Cortex of kidney (tissue), 1 donor: ENCODE measurements around the gene SOBP.
"Not testable (repeated sequence)": the region's sequence is repeated elsewhere in the genome, so short reads cannot be mapped to it uniquely, and the experiment has no call there.

Experiments
- DNase-seq: peaks from one replicate; lab custom pipeline; 2025; lab: John Stamatoyannopoulos, UW

Gene SOBP

DNA sequence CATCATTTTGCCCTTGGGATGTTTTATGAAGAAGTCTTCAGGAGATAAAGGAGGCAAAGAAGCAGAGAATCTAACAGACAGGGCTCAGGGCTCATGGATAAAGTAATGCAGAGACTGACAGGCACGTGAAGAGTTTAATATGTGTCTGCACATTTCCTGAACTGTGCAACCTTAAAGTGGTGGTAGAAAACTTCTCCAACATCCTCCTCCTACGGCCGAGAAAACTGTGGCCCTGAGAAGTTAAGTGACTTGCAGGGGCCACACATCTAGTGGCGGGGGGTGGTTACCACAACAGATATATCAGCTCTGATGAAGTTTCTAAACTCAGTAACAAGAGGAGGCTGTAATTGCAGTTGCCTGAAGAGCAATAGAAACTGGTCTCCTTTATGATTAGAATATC, 61.0 kb downstream of the SOBP start:
- no peak for DNase-seq

DNA sequence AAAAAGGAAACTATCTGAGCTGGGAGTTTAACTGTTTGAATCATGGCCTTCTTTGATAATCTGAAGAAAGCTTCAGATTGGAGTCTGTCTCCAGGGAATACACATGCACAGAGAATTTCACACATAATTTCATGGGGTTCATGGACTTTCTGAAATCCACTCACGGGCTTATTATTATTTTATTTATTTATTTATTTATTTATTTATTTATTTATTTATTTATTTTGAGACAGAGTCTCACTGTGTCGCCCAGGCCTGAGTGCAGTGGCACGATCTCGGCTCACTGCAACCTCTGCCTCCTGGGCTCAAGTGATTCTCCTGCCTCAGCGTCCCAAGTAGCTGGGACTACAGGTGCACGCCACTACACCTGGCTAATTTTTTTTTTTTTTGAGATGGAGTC, 63.2 kb downstream of the SOBP start:
- DNase-seq: not testable (repeated sequence)

DNA sequence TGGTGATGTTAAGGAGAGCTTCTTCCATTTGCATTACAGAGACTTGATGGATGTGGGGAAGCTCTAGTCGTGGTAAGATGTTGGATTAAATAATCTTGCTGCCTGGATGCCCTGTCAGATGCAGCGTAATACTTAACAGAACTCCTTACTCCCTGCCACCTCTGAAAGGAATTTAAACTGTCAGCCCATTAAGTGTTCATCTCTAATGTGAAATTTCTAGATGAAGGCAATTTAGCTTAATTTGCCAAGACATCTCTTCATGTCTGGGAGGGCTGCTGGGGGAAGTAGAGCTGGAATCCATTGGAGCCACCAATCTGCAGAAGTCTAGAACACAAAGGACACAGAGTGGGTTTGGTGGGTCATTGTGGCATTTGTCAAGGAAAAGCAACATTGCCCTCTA, 64.4 kb downstream of the SOBP start:
- DNase-seq: no peak

DNA sequence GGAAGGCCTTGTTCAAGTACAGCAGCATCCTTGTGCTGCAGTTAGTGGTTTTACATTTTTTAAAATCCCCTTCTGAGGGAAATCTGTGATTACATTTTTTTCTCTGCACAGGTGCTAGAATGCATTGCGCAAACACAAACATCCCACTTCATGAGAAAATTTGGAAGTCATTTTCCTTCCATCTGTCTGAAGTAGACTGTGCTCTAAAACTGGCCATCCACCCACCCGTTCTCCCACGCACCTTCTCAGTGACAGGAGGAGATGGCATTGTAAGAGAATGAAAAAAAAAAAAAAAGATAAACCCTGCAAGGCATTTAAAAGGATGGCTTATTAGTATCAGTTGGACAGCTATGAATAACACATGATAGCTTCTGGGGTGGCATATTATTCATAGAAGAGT, 65.0 kb downstream of the SOBP start:
- DNase-seq: no peak

DNA sequence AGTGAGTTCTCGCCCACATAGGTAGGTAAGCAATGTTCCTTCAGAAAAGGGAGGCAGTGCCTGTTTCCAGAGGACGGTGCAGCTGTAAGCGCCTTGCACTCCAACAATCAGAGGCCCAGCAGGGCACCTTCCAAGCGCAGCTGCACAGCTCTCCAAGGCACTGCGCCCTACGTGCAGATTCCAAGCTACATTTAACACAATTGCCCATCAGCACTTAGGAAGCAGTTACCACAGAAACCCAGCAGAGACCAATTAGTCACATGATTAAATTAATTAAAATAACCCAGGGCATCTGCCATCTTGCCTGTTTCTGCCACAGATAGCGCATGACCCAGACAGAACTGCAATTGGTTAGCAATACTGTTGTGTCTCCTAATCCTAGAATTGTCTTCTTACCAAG, 65.5 kb downstream of the SOBP start:
- DNase-seq: no peak

DNA sequence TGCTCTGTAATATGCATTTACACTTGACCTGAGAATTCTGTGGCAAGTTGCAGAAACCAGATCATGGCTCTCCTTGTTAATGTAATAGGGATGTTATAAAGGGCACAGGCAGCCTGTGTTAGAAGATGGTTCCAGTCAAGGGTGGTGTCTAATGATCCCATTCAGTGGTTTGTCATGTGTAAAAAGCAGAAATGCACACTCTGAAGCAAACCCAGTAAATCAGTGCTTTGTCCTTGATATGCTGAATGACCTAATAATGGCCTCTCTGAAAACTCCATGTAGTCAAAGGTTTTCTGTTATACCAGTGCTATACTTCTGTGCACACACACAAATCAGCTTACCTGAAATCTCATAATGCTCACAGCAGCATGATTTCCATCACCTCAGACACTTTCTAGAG, 66.2 kb downstream of the SOBP start:
- no peak for DNase-seq

DNA sequence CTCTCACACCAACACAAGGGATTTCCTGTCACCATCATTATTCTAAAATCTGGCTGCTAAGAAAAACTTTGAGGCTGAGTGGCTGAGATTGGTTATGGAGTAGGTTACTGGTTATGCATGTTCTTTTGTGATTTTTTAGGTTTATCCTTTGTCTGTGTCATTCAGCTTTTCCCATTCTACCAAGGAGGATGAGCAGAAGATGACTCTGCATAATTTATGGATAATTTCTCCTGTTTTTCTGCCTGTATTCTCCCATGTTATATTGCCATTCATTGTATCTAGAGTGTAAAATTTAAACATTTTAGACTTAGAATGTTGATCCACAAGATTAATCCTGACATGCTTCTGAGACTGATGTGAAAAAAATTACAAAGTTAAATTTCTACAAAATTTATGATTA, 67.8 kb downstream of the SOBP start:
- no peak for DNase-seq

DNA sequence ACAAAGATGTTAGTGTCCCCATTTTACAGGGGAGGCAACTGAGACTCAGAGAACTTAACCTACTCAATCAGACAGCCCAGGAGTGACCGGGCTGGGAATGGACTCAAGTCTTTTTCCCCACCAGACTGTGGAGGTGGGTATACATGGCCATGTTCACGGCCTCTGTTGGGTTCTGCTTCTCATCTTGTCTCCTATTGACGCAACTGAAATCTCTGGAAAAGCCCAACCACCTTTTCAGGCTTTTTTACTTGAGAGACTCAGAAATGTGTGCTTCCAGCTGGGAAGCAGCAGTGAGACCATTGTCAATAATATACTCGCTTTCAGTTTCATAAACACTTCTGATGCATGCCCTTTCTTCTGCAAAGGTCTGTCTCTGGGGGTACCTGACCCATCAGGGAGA, 70.7 kb downstream of the SOBP start:
- DNase-seq: no peak

DNA sequence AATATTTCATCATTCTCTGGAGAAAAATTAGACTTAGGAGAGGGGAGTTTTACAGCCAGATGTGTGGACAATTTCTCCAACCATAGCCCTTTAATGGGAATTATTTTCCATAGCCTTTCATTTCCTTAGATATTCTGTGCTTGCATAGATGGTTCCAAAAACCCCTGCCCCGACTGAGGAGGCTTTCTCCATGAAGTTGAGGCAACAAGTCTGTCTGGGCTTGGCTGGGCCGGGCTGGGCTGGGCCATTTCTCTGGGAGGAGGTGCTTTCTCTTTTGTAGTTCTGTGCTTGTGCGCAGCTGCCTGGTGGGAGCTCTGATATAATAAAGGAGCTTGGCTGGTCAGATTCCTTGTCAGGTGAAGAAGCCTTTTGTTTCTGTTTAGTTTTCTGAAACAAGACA, 71.4 kb downstream of the SOBP start:
- DNase-seq: no peak

DNA sequence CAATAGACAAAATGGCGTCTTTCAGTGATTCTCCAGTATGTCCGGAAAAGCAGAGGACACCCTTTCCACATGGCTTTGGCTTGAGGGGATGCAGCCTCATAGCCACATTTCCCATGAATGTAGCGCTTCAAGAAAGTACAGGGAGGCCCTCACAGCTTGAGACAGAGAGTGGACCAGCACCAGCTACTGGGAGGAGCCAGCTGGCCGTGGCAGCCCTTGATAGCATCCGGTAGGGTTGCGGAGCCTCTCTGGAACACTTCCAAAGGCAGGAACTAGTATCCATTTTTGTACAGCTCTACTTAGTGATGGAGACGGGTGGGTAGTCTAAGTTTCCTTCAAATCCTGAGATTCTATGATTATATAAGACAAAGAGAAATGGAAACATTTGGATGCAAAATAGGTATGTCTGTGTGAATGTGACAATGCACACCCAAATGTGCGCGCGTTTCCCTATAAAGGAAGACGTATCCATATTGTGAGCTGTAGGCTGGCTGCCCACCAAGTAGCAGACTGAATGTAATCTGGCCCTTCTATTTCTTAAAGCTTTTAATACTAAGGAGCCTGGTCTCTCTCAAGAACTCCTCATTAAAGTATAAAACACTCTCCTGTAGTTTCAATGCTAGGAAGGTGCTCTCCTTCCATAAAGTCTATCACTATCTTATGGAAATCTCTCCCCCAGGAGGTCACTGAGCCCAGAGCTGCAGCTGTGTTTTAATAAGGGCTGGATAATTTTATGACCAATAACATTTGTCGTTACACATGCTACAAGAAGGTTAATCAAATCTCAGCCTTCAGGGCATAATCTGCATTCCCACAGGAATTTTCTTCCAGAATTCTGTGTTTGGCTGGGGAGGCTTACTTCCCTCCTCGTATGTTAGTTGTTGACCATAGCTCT, 74.0 kb downstream of the SOBP start:
- DNase-seq: no peak

DNA sequence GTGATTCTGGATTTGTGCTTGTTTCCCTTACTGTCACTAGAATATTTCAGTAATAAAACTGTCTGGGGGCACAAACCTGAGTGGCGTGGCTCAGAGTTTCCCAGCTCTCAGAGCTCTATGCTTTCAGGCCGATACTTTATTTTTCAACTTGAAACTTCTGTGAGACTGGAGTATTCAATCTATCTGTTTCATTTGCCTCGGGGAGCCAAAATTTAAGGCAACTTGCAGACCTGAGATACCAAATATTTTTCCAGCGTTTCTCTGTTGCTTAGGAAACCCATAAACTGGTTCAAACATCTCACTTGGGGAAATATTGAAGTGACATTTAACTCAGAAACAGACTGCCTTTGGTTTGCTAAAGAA, 74.7 kb downstream of the SOBP start:
- DNase-seq: no peak

DNA sequence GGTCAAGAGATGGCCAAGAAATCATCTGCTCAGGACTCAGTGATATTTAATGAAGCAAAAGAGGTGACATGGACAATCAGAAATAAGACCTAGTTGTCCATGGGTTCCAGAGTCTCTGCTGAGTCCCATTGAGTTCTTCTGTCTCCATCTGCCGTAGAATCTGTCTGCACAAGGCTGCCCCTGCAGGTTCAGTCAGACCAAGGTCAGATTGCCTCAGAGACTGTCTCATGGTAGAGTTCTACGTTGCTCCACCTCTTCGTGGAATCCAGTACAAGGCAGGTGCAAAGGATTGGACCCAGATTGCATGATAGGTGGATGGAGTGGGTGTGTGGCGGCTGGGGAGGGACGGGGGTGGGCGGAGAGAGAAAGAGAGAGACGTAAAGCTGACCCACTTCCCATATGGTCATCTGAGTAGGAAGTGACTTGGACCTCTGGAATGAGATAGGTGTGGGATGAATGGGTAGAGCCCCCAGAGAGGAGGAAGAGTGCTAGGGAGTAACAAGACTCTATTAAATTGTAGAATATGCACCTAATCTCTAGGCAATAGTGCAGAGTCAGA, 75.3 kb downstream of the SOBP start:
- DNase-seq: no peak

DNA sequence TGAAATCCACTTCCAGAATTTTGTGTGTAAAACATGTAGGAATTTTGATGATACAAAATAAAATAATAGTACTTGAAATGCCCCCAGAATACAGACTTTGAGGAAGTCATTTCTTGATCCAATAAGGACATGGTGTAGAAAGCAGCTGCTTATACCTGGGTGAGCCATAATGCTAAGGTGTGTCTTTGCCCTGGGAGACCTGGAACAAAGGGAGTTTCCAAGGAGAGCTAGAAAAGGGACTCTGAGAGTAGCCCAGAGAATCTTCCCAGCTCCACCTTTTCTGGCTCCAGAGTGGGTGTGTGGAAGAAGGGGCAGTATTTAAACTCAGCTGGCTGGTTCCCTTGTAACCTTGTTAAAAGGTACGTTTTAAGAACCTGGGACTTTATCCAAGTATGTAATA, 77.7 kb downstream of the SOBP start:
- DNase-seq: no peak

DNA sequence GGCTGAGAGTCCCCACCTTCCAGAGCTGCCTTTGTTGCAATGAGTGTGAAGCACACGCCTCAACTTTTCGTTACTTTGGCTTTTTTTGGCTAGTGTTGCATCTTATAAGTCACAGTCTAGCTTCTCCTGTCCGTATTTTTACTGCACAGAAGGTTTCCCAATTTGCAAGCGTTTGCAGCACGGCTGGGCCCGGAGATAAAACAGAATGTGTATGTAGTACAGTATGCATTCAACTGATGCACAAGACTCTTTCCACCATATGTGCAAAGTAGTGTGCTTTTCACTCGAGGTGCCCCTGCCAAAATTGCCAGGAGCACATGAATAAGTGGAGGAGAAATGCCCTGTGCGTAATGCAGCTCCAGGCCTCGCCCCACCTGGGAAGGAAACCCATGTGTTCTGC, 79.6 kb downstream of the SOBP start:
- DNase-seq: no peak

DNA sequence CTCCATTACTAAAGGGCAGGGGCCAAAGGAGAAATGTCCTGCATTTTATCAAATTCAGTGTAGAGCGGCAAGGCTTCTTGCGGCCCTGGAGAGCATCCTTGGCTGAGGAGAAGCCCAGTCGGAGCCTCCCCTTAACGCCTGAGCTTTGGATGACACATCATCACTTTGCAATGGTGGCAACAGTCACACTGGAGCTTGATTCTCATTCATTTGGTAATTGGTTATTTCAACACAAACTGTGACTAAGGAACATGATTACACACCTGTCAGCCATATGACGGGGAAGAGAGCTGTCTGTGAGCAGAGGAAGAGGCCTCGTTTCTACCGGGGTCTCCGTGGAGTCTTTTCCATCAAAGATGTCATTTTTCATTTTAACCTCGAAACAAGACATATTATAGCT, 81.4 kb downstream of the SOBP start:
- DNase-seq: no peak

DNA sequence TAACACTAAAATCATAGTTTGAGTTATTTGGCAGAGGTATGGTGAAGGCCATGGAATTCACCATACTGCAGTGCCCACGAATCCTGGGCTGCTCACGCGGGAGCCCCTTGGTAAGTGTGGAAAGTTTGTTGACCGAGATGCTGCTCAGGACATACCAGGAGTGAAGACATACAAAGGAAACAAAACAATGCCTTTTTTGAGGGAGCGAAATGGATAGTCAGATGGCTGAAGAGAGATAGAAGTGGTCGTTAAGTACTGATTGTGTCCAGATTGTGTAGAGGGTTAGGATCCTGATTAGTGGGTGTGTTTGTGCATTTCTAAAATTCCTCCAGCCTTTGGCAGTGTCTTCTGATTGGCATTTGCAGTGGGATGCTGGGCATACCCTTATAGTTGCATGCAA, 83.0 kb downstream of the SOBP start:
- no peak for DNase-seq

DNA sequence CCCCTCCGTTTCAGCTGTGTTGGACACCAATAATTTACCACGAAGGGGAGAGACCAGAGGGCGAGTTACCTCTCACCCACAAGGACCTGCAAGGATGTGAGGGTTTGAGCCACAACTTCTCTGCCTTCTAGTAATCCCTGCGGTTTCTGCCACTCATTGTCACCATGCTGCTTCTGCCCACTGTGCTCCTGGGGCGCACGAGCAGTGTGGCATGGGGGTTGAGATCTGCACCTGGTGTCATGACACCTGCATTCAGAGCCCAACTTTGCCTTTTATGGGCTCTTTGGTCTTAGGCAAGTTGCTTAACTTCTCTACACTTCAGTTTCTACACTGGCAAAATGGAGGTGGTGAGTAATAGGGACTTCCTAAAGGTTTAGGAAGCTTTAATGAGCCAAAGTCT, 84.9 kb downstream of the SOBP start:
- DNase-seq: no peak

DNA sequence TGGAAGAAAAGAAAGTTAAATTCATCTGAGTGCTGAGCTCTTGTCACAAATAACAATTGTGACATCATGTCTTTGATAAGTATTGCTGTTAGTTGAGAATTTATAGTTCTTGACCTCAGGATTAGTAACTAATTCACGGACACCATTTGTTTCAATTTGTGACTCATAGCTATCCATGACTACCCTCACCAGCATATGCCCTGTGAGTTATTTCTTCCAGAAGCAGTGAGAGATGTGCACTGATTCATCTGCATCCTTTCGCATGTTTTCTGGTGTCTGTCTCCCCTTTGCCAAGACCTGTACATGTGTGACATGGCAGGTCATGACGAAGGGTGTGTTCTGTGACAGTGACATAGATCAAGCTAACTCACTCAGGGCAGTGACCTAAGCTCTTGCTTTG, 86.9 kb downstream of the SOBP start:
- DNase-seq: no peak

DNA sequence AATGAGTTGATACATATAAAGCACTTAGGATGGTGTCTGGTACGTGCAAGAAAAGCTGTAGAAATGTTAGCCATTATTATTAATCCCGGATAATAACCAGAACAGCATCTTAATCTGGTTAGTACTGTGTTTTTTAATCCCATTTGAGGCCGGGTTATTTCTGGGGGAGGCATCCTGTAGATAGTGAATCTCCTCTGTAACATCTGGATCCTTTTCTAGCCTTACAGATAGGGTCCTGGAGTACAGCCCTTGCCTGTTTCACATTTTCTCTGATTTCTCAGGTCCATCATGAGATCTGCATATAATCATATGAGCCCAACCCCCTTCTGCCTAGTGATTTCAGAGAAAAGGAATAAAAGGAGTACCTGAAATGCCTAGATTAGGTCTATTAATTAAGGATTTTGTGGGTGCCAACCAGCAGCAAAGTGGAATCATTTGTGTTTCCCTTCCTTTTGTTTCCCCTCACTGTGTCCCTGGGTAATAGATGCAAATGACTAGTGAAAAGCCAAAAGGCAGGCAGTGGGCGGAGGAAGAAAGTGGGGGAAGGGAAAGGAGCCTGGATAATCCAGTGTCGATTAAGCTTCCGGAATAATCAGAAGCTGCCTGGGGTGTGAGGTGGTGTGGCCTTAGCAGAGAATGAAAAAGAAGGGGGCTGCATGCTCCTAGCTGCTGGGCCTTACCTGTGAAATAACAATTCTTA, 88.9 kb downstream of the SOBP start:
- DNase-seq: no peak

DNA sequence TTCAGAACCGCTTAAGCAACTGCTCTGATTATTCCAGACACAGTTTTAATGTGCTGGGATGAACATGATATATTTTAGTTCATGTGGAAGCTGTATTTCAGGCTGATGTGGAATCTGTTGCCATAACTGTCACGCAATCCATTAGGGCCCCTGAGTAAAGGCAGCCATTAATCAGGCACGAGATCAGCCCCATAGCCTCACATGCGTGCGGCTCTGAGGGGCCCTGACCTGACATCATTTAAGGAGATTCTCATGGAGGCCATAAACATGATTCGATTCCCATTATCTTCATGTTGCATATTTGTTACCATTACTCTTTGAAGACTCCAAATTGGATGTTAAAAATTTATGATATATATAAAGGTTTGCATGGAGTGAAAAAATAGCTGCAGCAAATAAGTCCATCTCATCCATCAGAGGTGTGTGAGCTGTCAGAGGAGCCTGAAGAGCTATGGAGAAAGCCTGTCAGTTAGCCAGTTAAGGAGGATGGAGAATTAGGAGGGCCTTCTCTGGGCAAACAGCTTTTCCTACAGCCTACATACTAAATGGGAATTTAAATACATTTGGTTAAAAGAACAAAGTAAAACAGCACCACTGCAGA, 89.6 kb downstream of the SOBP start:
- no peak for DNase-seq

DNA sequence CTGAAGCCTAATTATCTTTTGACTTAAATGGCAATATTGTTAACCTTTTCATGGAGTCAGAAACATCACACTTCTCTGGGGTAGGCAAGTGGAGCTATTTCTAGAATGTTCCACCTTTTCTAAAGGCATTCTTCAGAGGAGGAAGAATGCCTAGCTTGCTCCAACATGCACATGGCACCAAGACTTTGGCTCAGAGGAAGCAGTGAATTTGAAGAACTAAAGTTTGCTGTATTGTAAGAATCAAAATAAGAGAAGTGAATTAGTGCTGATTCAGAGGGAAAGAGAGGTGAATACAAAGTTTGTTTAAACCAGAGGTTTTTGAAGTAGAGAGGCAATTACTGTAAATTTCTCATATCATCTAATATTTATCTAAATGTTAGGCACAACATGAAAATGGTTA, 92.2 kb downstream of the SOBP start:
- no peak for DNase-seq

DNA sequence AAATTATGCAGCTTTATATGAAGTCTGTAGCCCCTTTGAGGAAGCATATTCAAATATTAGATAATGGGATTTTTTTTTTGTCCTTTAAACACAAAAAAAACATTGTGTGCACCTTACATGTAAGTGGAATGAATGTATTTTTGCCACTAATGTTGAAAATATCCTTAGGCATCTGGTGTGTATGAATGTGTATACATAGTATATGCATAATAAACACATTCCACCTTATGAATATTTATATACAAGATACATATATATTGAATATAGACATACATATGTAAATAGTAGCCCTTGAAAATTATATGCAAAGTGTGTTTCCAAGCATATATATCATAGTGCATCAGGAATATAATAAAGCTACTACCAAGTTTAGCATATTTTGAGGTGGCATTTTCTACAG, 94.8 kb downstream of the SOBP start:
- no peak for DNase-seq

DNA sequence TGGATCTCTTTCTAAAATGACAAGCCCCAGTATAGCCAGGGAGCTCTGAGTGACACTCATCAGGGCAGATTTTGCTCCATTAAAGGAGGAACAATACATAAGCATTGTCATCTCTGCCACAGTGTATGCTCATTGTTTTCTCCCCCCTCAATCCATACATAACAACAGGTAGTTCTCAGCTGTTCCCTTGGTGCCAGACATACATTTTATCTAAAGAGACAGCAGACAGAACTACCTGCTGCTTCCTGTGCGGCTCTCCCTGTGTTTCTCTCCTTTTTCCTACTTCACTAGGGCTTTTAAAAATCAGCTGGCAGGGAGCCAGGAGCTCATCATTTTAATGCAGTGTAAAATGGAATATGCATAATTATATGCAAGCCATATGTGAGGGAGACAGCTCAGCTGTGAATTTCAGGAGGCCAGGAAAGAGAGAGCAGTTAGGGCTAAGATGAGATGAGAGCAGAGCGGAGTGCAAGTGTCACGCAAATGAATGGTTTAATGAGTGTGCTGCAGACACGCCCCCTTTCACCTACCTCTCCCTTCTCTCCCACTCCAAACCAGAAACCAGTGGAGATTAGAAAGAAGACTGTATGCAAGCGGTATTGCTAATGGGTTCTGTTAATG, 96.0 kb downstream of the SOBP start:
- no peak for DNase-seq
